ENCODE results near the gene PLCB4.

DNA sequence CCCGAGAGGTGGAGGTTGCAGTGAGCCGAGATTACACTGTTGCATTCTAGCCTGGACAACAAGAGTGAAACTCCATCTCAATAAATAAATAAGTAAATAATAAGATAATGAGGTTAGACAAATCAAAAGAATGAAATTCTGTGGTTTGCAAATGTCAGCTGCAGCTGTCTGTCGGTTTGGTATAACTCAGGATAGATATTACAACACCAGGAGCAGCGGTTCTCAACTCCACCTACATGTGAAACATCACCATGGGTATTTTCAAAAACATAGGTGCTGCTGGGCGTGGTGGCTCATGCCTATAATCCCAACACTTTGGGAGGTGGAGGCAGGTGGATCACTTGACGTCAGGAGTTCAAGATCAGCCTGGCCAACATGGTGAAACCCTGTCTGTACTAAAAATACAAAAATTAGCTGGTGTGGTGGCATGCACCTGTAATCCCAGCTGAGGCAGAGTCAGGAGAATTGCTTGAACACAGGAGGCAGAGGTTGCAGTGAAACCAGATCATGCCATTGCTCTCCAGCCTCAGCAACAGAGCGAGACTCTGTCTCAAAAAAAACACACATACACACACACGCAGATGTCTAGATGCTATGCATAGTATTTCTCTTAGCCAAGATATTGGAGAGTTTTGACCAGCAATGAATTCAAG lies 319.4 kb downstream of the PLCB4 start:
- TF ChIP-seq, protein P1, sequence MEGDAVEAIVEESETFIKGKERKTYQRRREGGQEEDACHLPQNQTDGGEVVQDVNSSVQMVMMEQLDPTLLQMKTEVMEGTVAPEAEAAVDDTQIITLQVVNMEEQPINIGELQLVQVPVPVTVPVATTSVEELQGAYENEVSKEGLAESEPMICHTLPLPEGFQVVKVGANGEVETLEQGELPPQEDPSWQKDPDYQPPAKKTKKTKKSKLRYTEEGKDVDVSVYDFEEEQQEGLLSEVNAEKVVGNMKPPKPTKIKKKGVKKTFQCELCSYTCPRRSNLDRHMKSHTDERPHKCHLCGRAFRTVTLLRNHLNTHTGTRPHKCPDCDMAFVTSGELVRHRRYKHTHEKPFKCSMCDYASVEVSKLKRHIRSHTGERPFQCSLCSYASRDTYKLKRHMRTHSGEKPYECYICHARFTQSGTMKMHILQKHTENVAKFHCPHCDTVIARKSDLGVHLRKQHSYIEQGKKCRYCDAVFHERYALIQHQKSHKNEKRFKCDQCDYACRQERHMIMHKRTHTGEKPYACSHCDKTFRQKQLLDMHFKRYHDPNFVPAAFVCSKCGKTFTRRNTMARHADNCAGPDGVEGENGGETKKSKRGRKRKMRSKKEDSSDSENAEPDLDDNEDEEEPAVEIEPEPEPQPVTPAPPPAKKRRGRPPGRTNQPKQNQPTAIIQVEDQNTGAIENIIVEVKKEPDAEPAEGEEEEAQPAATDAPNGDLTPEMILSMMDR (conservative IDR thresholded peaks at IDR 0.05; ENCODE audit: low read length): no peak
- TF ChIP-seq EZH2phosphoT487 (IDR thresholded peaks at IDR 0.05; ENCODE audit: borderline replicate concordance): no peak
